GM21825 (cell line): ENCODE results near the gene CALHM6.

Experiments used
- ATAC-seq: cut with Tn5 transposase; IDR thresholded peaks from one replicate; pipeline ENCODE4 v1.9.1; 2021; ENCODE audit warnings: mild to moderate bottlenecking, moderate library complexity; ENCODE audit not compliant: unreplicated experiment

The CALHM6 gene

DNA sequence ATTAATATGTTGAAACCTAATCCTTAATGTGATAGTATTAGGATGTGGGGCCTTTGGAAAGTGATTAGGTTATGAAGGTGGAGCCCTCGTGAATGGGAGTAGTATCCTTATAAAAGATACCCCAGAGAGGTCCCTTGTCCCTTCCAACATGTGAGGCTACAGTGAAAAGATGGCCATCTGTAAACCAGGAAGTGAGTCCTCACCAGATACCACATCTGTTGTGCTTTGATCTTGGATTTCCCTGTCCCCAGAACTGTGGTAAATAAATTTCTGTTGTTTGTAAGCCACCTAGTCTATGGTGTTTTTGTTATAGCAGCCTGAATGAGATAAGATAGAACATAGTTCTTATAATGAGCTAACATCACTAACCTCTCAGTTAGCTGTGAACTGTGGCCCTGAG lies 16.6 kb upstream of the CALHM6 start:
- no peak for ATAC-seq

GRCh38 chr6:116445102-116445501 lies 16.1 kb upstream of the CALHM6 start:
- ATAC-seq: no peak

GRCh38 chr6:116446399-116446798 lies 14.8 kb upstream of the CALHM6 start:
- no peak for ATAC-seq

DNA sequence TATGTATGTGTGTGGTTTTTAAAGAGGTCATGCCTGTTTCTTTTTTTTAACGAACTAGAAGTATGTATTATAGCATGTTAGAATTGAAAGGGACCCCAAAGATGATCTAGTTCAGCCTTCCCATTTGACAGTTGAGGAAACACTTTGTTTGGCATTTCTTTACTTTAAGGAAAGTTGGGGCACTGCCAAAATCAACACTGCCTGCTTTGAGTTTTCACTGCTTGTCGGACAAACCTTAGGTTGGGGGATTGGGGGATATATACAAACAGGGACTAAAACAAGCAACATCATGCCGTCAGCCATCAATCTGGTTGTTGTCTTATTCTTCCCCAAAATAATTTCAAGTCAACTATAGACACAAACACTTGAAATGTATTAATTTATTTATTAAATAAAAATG lies 14.1 kb upstream of the CALHM6 start:
- ATAC-seq: no peak

- no peak for ATAC-seq
Measured at GRCh38 chr6:116447496-116448011, 13.6 kb upstream of the CALHM6 start.

- ATAC-seq: no peak
Measured at GRCh38 chr6:116449565-116449964, 11.6 kb upstream of the CALHM6 start.

DNA sequence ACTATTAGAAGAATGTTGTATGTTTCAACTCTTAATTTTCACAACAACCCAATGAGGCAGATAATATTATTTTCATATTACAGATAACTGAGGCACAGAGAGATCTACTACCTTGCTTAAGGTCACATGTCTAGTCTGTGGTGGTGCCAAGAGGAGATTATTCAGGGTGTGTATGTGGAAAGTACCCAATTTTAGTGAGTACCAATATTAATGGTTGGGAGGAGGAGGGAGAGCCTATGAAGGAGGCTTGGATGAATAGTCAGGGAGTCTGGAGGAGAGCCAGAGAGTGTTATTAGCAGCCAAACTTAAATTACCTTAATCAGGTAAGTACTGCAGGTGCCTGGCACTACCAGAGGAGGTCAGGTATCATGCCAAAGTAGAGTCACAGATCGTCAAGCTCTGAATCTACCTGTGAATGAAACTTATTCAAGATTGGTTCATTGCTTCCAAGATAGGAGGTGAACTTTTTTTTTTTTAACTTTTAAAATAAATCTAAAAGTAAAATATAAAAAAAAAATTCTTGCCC lies 10.9 kb upstream of the CALHM6 start:
- no peak for ATAC-seq

DNA sequence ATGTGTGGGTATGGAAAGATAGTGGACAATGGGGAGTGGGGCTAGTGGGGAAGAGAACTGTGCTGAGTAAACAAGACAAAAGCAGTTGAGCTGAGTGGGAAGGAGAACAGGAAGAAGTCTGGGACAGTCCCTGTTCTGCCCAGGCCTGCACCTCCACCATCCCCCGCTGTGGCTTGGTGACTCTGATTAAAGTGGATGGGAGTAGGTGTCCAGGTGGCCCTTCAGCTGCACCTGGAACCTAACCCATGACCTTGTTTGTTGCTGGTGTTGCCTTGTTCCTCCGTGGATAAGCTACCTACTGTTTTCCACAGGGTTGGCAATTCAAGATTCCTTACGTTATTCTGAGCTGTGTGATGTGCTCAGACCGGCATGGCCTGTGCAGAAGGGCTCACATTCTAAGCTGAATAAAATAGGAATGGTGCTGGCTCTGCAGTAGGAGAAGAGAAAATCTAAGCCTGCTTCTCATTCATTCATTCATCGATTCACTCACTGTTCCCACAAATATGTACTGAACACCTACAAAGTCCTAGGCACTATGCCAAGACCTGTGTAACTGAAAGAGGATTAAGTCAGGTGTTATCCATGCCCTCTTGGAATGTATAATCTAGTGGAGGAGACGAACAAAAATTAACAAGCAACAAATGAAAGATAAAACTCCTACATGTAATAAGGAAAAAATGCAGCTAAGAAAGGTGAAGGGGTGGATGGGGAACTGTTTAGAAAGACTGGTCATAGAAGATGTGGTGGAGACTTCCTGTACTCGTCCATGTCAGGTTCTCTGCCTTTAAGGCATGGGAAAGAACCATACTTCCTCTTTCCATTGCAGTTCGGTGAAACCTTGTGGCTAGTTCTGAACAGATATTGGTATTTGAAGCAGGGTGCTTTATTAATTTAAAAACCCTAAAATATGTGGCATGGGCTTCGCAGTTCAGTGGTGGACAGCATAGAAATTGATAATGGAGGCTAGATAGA lies 10.1 kb upstream of the CALHM6 start:
- peak; percentile 78 for ATAC-seq

GRCh38 chr6:116451916-116452315 lies 9.3 kb upstream of the CALHM6 start:
- ATAC-seq: no peak

DNA sequence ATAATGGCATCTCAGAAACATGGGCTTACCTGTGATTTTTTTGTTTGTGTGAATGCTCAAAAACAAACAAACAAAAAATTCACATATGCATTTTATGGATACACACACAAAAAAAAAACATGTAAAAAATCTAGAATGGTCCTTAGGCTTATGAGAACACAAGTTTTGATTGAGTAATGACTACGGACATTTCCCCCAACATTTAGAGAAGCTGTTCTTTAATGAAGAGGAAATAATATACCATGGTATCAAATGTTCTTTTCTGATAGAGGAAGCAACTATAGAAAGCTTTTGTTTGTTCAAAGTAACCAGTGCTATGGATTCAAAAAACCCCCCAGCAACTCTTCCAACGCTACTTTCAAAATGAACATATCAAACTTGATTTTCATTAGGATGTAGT lies 8.6 kb upstream of the CALHM6 start:
- ATAC-seq: no peak

- ATAC-seq: no peak
Measured at GRCh38 chr6:116456106-116456505, 5.1 kb upstream of the CALHM6 start.

DNA sequence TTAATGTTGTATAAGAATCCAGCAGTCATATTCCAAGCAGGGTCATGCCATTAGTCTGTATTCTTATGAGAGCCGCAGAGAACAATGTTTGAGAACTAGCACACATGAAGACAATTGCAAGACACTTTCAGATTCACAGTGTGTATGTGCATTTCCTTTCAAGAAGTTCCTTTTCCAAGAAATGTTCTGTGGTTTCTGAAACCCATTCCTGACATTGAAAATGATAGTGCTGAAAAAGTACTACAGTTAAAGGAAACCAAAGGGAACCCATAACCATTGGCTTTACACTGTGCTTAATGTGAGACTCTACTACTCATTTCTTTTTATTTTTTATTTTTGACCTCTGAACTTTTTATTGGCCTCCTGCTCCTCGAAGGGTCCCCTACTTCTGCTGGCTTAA lies 4.2 kb upstream of the CALHM6 start:
- no peak for ATAC-seq

DNA sequence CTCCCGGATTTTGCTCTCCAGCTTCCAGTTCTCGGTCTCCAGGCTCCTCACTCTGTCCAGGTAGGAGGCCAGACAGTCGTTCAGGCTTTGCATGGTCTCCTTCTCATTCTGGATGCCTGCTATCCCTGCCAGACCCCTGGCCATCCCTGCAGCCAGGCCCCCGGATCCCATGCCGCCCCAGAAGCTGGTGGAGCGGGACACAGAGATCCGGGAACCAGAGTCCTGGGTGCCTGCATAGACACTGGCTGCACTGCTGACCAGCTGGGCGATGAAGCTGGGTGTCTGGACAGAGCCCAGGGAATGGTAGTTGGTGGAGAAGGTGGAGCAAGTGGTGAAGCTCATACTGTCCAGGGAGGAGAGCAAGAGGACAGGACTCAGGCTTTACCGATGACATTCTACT lies 2.9 kb upstream of the CALHM6 start:
- ATAC-seq: no peak

GRCh38 chr6:116459927-116460326 lies 1.2 kb upstream of the CALHM6 start:
- no peak for ATAC-seq

GRCh38 chr6:116461932-116462885 lies 1.0 kb downstream of the CALHM6 start:
- ATAC-seq: peak; percentile 83

DNA sequence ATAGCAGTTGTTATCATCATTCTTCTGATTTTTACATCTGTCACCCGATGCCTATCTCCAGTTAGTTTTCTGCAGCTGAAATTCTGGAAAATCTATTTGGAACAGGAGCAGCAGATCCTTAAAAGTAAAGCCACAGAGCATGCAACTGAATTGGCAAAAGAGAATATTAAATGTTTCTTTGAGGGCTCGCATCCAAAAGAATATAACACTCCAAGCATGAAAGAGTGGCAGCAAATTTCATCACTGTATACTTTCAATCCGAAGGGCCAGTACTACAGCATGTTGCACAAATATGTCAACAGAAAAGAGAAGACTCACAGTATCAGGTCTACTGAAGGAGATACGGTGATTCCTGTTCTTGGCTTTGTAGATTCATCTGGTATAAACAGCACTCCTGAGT lies 2.1 kb downstream of the CALHM6 start:
- no peak for ATAC-seq

DNA sequence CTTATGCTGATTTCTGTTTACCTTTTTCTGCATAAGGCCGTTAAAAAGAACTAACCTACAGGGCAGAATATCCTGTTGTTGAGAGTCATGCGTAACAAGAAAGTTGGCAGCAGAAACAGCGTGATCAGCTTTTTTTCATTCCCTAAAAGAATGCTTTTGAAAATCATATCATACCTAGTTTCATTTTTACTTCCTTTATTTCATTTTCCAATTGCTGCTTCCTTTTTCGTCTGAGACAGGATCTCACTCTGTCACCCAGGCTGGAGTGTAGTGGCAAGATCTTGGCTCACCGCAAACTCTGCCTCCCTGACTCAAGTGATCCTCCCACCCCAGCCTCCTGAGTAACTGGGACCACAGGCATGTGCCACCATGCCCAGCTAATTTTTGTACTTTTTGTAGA lies 4.1 kb downstream of the CALHM6 start:
- ATAC-seq: no peak

GRCh38 chr6:116467096-116467495 lies 5.9 kb downstream of the CALHM6 start:
- no peak for ATAC-seq

DNA sequence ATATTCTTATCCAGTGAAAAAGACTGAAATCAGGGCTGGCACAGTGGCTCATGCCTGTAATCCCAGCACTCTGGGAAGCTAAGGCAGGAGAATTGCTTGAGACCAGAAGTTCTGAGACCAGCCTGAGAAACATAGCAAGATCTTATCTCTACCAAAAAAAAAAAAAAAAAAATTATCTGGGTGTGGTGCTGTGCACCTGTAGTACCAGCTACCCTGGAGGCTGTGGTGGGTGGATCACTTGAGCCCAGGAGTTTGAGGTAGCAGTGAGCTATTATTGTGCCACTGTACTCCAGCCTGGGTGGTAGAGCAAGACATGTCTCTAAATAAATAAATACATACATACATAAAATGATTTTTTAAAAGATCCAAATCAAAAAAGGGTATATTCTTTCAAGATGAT lies 6.3 kb downstream of the CALHM6 start:
- no peak for ATAC-seq

GRCh38 chr6:116468293-116468692 lies 7.1 kb downstream of the CALHM6 start:
- ATAC-seq: no peak

DNA sequence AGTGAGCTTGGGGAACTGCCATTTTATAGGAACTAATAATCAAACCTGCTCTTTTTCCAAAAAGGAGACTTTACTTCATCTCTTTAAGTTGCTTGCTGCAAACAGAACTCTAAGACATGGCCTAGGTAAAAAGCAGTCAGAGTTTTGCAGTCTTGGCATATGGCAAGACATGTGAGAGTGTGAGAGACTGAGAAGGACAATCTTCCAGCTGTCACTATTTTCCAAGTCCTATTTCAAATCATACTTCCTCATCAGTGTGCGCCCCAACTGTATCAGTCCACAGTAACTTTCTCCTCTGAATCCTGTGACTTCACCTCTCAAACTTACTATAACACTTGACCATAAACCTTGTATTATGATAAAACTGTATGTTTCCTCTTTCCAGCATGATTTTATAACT lies 10.4 kb downstream of the CALHM6 start:
- no peak for ATAC-seq
